AG04449 (cell line): ENCODE measurements around the gene SH3YL1.

Source experiments
- CTCF ChIA-PET: fragments of 350-600 bp; formaldehyde crosslinking; extraction: SDS; loops from one replicate; lab custom pipeline; 2021; ENCODE audit warnings: antibody characterized with exemption; lab: Yijun Ruan, JAX
- POLR2A ChIA-PET: fragments of 400-600, 350-600 bp; formaldehyde crosslinking; extraction: SDS; loops from one replicate; lab custom pipeline; 2020; ENCODE audit warnings: antibody characterized with exemption, inconsistent platforms; lab: Yijun Ruan, JAX
- DNase-seq: peaks from one replicate; pipeline ENCODE4 v3.0.0-alpha.2; 2010; ENCODE audit warnings: low read depth, low spot score
- H3K4me3 ChIP-seq: 2 replicates; pipeline ENCODE4 v1.5.1; 2011; ENCODE audit warnings: low read depth, mild to moderate bottlenecking, control low read depth, low read length
- CTCF ChIP-seq: IDR thresholded peaks from one replicate; pipeline ENCODE4 v1.5.1; 2011; ENCODE audit warnings: mild to moderate bottlenecking, moderate library complexity, low read length, control low read depth, inconsistent platforms; ENCODE audit not compliant: insufficient read depth; ENCODE audit errors: missing control alignments

Gene SH3YL1

GRCh38 chr2:169741-170140, 94.1 kb downstream of the SH3YL1 start:
- no peak for DNase-seq
- no peak overlapping the region for H3K4me3 ChIP-seq
- no peak for TF ChIP-seq CTCF
- CTCF ChIA-PET = no interaction called here
- POLR2A ChIA-PET = no interaction called here
